Measurements from ENCODE around the gene BIRC2.
"Not testable (repeated sequence)": the region's sequence is repeated elsewhere in the genome, so short reads cannot be mapped to it uniquely, and the experiment has no call there.

BIRC2 gene

DNA sequence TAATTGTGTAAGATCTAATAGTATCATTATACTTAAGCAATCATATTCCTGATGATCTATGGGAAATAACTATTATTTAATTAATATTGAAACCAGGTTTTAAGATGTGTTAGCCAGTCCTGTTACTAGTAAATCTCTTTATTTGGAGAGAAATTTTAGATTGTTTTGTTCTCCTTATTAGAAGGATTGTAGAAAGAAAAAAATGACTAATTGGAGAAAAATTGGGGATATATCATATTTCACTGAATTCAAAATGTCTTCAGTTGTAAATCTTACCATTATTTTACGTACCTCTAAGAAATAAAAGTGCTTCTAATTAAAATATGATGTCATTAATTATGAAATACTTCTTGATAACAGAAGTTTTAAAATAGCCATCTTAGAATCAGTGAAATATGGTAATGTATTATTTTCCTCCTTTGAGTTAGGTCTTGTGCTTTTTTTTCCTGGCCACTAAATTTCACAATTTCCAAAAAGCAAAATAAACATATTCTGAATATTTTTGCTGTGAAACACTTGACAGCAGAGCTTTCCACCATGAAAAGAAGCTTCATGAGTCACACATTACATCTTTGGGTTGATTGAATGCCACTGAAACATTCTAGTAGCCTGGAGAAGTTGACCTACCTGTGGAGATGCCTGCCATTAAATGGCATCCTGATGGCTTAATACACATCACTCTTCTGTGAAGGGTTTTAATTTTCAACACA lies 23.3 kb upstream of the BIRC2 start:
- no peak for DNase-seq (ENCODE audit: low spot score)

DNA sequence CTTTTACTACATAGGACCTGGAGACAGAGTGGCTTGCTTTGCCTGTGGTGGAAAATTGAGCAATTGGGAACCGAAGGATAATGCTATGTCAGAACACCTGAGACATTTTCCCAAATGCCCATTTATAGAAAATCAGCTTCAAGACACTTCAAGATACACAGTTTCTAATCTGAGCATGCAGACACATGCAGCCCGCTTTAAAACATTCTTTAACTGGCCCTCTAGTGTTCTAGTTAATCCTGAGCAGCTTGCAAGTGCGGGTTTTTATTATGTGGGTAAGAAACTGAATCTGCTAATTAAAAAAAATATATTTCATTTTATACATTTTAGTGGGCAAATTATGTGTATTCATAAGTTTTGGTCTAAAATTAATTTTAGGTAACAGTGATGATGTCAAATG lies 21.9 kb upstream of the BIRC2 start:
- DNase-seq (ENCODE audit: low spot score) = no peak

DNA sequence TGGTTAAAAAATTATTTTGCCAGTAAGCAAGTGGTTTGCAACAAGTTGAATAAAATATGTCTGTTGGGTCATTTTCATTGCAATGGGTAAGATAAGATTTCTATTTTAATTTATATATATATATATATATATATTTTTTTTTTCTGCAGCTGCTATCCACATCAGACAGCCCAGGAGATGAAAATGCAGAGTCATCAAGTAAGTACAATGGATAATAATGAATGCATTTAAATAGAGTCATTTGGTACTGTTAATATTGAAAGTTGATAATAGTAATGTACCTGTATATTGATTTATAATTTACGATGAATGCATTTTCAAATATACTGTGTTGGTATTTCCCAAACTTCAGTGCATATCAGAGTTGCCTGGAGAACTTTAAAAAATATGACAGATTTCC lies 18.3 kb upstream of the BIRC2 start:
- no peak for DNase-seq (ENCODE audit: low spot score)

DNA sequence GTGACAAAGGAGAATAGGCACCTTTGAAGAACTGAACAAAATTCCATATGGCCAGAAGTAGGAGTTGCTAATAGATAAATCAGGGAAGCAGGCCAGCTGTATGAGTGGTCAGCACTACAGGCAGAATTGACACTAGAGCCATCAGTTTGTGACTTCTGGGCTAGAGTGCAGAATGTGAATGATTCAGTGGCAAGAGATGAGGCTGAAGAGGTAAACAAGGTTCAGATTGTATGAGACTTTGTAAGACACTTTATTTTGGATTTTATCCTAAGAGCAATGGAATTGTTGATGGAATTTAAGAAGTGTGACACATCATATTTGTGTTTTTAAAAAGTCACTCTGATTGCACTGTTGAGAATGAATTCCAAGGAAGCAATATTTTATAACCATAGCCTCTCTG lies 16.8 kb upstream of the BIRC2 start:
- no peak for DNase-seq (ENCODE audit: low spot score)

DNA sequence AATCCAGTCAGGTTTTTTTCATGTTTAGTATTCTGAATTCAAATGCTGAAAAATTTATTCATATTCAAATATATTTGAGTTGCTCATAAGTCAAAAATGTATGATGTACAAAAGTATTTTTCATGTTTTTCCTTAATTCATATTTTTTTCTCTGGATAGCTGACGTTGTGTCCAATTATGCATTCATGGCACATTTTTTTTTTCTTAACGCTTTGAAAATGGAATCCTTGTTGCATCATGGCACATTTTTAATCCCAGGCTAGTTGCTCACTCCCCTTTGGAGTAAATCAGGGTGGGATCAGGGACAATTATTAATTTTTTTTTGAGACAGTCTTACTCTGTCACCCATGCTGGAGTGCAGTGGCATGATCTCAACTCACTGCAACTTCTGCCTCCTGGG lies 15.7 kb upstream of the BIRC2 start:
- DNase-seq (ENCODE audit: low spot score) = no peak

DNA sequence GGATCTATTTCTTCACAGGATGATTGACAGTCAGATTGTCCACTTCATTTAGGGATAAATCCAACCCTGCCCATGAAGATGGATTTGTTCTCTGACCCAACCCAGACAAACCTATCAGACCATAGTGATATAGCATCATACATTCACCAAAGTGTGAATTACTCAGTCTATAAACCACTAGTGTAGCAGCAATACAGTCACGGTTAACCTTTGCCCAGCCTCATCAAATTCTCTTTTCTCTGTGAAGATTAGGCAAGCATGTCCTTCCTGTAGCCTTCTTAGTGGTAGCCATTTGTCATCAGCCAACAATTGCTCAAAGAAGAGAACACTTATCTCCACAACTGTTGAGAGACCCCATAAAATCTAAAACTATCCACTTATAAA lies 14.4 kb upstream of the BIRC2 start:
- DNase-seq (ENCODE audit: low spot score) = no peak

DNA sequence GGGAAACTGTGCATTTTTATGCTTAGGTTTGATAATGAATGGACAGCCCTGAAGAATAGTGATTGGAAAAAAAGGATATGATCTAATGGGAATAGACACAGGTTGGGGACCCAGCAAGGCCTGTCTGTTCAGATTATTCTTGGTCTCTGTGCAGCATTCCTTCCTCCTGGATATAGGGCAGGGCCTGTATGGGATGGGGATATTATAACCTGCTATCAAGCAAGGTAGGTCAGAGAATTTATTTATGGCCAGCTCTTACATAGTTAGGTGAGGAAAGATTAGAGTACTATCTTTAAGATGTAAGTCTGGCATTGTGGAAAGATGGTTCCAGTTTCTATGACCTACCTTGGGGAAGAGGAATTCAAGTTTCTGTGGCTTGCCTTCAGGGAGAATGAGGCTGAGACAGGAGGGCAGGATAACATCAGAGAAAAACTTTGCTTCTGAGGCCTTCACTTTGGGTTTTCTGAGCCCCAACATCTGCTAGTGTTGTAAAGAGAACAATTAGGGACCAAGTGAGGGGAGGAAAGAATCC lies 8.5 kb upstream of the BIRC2 start:
- no peak for DNase-seq (ENCODE audit: low spot score)

DNA sequence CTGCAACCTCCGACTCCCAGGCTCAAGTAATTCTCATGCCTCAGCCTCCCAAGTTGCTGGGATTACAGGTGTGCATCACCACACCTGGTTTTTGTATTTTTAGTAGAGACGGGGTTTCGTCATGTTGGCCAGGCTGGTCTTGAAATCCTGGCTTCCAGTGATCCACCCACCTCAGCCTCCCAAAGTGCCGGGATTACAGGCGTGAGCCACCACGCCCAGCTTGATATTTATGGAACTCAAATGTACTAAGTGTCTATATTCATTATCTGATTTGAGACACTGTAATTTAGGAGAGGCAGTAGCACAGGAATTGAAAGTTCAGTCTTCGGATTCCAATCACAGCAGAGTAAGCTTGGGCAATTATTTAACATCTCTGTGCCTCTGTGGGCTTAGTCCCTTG lies 5.7 kb upstream of the BIRC2 start:
- not testable (repeated sequence) for DNase-seq (ENCODE audit: low spot score)

DNA sequence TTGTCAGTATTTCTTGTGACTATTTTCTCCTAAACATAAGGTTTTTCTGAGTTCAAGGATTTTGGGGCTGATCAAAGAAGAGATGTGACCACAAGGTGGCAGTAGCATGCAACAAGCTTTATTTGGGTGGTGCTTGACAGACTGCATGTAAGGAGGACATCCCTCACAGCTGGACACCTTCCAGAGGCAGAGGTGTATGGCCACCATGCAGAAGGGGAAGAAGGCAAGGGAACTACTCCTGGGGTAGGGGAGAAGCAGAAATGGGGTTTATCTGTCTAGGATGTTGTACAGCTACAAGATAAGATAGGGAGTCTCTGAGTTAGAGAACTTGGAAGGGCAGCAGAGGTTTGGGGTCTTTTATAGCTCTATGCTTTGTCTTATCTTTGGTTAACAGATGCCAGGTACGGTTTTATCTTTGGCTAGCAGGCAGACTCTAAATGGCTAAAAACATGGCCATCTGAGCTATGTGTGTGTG lies 5.1 kb upstream of the BIRC2 start:
- DNase-seq (ENCODE audit: low spot score) = peak; percentile 79

DNA sequence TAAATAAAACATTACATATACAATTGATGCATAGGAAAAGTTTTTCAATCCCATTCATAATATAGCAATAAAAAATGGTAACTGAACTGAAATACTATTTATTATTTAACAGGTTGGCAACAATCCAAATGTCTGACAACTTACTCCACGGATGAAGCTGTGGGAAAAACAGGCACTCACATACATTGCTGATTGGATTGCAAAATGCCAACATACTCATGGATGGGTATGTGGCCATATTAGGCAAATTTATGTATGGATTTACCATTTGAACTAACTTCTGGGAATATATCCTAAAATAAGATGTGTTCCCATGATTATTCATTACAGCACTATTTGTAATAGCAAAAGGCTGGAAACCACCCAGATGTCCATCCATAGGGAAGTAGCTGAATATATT lies 3.2 kb upstream of the BIRC2 start:
- no peak for DNase-seq (ENCODE audit: low spot score)

DNA sequence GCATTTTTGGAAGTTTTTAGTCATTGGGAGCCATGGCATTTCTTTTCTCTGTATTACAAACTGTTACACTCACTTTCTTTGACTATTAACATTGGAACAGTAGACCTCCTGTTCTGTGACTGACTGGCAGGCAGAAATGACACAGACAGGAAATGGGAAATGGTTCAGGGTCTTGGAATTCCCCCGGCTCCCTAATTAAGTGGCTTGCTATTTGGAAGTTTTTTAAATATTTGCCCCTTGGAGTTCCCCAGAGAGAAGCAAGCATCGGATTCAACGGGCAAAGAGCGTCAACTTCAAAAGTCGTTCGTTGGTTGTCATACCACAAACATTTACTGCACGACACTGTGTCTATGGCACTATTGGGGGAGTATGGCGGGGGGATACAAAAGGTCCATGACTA lies 1.1 kb upstream of the BIRC2 start:
- DNase-seq (ENCODE audit: low spot score) = peak; percentile 75

DNA sequence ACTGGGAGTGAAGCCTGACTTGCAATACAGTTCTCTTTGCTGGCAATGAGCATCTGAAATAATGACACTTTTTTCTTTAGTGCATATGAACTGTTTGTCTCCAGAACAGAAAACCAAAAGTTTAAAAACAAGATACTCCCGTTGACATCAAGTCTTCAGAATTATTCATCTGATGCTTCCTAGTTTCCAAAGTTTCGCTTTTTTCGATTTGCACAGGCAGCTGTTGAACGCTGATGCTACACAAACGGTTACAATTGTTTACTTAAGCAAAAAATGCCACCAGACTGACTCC lies 612 bp upstream of the BIRC2 start:
- DNase-seq (ENCODE audit: low spot score) = no peak

DNA sequence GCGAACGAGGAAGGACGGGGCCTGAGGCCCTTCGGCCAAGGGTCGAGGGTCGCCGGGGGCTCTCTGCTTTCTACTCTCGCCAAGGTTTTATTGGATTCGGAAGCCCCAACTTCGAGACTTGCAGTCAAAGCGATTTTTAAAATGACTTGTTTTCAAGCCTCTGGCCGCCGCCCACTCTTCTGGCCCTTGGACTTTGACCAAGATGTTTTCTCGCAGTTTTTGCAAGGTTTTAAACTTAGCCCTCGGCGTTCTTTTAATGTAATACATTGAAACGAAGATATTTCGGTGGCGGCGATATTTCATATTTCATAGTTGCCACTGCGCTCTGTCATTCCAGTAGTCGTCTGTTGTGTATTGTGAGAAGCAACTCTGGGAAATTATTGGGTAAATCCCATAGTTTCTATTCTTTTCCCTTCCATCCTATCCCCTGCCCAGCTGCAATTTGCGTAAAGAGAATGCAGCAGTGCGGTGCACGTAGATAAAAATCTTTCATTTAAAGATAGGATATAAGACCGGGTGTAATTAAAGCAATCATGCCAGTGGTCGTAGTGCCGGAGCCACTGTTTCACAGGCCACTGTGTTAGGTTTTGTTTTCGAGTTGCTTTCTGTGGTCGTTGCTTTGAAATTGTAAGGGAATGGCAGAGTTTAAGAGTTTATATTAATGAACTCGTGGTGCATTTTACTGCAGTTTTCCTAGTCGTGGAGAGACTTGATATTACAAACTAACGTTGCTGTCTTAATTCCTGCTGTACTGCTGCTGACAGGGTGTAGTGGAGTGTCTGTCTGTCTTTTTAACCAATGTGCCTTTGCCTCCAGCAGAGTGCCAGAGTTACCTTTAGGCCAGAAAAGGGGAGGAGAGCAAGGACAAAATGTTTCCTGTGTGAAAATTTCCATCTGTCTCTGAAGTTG lies 702 bp downstream of the BIRC2 start:
- DNase-seq (ENCODE audit: low spot score) = peak; percentile 70

DNA sequence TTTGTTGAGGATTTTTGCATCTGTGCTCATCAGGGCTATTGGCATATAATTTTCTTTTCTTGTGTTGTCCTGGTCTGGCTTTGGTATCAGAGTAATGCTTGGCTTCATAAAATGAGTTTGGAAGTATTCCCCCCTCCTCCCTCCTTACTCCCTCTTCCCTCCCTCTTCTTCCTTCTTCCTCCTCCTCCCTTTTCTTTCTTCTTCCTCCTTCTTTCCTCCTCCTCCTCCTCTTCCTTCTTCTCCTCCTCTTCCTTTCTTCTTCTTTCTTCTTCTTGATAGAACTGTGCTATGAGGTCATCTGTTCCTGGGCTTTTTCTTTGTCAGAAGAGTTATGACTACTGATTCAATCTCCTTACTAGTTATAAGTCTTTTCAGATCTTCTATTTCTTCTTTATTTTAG lies 10.1 kb downstream of the BIRC2 start:
- no peak for DNase-seq (ENCODE audit: low spot score)

DNA sequence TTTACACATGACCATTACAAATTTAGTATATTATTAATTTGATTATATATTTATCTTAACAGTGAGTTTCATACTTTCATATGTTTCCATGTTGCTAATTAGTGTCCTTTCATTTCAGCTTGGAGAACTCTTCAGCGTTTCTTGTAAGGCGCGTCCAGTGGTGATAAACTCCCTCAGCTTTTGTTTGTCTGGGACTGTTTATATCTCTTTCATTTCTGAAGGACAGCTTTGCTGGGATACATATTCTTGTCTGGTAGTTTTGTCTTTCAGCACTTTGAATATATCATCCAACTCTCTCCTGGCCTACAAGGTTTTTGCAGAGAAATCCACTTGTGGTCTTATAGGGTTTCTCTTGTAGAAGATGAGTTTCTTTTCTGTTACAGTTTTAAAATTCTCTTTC lies 12.4 kb downstream of the BIRC2 start:
- no peak for DNase-seq (ENCODE audit: low spot score)

DNA sequence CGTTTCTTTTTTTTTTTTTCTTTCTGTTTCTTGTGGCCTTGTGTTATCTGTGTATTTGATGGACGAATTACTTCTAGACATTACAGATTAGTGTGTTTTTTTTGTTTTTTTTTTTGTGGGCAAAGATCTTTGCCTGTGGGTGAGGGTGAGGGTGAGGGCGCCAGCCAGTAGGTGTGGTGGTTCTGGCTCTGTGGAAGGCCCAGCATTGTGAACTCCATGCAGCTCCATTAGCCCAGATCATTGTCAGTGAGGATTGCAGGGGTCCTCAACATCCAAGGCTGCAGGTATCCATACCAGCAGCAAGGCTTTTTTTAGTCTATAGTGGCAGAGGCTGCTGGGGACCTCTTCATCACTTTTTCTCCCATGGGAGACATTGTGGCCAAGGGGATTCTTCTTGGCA lies 13.7 kb downstream of the BIRC2 start:
- DNase-seq (ENCODE audit: low spot score) = no peak

DNA sequence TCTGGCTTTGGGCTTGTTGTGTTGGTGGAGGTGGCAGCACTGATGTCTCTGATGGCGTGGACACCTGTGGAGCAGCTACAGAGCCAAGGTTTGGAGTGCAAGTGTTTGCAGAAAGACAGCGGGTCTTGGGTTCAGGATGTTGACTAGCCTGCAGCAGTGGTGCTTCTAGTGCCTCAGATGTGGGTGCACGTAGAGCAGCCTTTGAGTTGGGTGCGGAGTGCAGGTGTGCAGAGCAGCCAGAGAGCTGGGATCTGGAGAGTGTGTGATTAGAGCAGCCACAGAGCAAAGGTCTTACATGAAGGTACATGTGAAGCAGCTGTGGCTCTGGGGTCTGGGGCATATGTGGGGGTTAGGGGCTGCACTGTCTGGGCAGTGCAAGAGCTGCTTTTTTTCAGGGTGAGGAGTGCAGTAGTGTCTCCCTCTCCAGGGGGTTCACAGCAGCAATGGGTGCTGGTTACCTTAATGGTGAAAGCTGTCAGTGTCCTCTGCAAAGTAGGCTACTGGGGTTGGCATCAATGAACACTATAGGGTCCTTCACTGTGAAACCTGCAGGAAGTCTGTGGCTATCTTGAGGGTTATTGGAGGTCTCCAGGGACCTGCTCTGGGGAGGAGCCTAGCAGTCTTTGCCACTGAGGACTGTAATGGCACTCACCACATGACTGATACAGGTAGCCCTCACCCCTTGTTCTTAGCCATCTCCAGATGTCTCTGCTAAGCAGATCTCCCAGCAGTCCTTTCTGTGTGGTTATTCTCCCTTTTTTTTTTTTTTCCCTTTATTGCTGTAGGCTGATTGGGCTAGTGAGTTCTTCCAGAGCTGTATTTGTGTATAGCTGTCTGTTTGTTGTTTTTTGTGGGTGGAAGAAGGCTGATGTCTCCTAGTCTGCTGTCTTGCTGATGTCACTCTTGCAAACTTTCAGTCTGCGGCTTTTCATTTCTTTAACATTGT lies 14.3 kb downstream of the BIRC2 start:
- no peak for DNase-seq (ENCODE audit: low spot score)

DNA sequence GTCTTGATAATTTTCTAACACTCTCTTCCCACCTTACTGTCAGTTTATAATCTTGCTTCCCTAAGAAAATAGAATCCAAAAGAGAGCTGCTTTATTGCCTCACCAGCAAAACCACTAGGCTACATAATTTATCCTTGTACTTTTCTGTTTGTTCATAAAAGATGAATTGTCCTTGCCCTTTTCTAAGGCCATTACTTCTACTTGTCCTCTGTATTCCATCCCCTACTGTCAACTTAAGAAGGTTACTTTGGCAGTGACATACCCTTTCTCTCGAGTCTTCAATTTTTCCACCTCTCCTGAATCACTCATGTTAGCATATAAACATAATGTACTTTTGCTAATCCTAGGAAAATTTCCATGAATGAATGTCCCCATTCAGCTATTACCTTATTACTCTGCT lies 18.0 kb downstream of the BIRC2 start:
- no peak for DNase-seq (ENCODE audit: low spot score)

DNA sequence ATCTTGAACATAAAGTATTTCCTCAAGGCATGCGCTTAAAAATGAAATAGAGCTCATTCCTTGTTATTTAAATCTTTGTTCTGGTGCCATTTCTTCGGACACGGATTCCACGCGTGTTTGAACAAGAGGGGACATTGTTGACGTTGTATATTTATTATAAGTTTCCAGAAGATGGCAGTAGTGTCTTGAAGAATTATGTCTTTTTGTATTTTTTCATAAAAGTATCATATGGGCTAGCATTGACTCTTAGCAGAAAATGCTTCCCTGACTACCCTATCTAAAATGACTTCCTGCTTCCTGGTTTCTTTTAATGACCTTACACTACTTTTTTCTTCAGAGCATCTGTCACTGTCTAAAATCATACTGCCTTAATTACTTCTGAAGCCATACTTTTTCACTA lies 20.4 kb downstream of the BIRC2 start:
- DNase-seq (ENCODE audit: low spot score) = peak; percentile 17

DNA sequence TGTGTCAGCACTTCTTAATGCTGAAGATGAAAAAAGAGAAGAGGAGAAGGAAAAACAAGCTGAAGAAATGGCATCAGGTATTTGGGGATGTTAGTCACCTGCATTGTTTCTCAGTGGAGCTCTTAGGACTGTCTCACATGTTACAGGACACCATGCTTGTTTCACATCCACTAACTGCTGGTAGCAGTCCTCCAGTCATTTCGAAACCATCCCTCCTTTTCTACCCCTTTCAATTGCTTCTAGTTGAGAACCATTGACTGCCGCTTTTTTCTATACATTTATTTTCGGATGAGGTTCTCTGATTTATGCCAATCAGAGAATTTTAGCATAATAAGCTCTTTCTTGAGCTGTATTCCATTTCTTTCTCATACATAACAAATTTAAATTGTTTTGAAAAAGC lies 21.5 kb downstream of the BIRC2 start:
- no peak for DNase-seq (ENCODE audit: low spot score)

DNA sequence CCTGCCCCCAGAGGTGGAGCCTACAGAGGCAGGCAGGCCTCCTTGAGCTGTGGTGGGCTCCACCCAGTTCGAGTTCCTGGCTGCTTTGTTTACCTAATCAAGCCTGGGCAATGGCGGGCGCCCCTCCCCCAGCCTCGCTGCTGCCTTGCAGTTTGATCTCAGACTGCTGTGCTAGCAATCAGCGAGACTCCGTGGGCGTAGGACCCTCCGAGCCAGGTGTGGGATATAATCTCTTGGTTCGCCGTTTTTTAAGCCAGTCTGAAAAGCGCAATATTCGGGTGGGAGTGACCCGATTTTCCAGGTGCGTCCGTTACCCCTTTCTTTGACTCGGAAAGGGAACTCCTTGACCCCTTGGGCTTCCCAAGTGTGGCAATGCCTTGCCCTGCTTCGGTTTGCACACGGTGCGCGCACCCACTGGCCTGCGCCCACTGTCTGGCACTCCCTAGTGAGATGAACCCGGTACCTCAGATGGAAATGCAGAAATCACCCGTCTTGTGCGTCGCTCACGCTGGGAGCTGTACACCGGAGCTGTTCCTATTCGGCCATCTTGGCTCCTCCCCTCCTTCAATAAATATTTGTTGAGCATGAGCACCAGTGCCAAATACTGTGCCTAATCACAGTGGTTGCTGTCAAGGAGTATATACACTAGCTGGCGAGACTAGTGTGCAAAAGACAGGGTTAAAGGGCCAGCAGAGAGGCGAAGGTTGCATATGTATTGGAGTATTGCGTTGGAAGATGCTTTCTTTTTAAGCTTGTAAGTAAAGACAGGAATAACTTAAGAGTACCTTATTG lies 27.8 kb downstream of the BIRC2 start:
- DNase-seq (ENCODE audit: low spot score) = not testable (repeated sequence)
